HG03103 (cell line): ENCODE measurements around the gene AGO3.
"Not testable (repeated sequence)": the region's sequence is repeated elsewhere in the genome, so short reads cannot be mapped to it uniquely, and the experiment has no call there.

ENCODE experiments used
- ATAC-seq: cut with Tn5 transposase; IDR thresholded peaks from one replicate; pipeline ENCODE4 v1.9.1; 2021; ENCODE audit warnings: low read depth; ENCODE audit not compliant: unreplicated experiment

Gene AGO3

GRCh38 chr1:35988237-35988636 lies 57.3 kb downstream of the AGO3 start:
- no peak for ATAC-seq

- ATAC-seq, result no peak
Observed at GRCh38 chr1:36006941-36007500, 76.1 kb downstream of the AGO3 start.

- no peak for ATAC-seq
Observed at GRCh38 chr1:36007741-36008140, 76.8 kb downstream of the AGO3 start.

- no peak for ATAC-seq
Observed at GRCh38 chr1:36008546-36009197, 77.8 kb downstream of the AGO3 start.

- ATAC-seq, result no peak
Observed at GRCh38 chr1:36014722-36015220, 83.9 kb downstream of the AGO3 start.

- ATAC-seq, result no peak
Observed at GRCh38 chr1:36016686-36017085, 85.8 kb downstream of the AGO3 start.

GRCh38 chr1:36023098-36023769 lies 92.3 kb downstream of the AGO3 start:
- no peak for ATAC-seq

- not testable (repeated sequence) for ATAC-seq
Observed at GRCh38 chr1:36024024-36024423, 93.1 kb downstream of the AGO3 start.

GRCh38 chr1:36024847-36025246 lies 93.9 kb downstream of the AGO3 start:
- ATAC-seq, result no peak

GRCh38 chr1:36027766-36028165 lies 96.9 kb downstream of the AGO3 start:
- no peak for ATAC-seq

- no peak for ATAC-seq
Observed at GRCh38 chr1:36031441-36031840, 100.5 kb downstream of the AGO3 start.

- ATAC-seq, result no peak
Observed at GRCh38 chr1:36034692-36035091, 103.8 kb downstream of the AGO3 start.

- ATAC-seq, result no peak
Observed at GRCh38 chr1:36035154-36035553, 104.2 kb downstream of the AGO3 start.

GRCh38 chr1:36040238-36040637 lies 109.3 kb downstream of the AGO3 start:
- no peak for ATAC-seq

- ATAC-seq, result no peak
Observed at GRCh38 chr1:36051821-36052220, 120.9 kb downstream of the AGO3 start.

- no peak for ATAC-seq
Observed at GRCh38 chr1:36053978-36054377, 123.1 kb downstream of the AGO3 start.

GRCh38 chr1:36055706-36056105 lies 124.8 kb downstream of the AGO3 start:
- no peak for ATAC-seq

- ATAC-seq, result no peak
Observed at GRCh38 chr1:36062315-36062714, 131.4 kb downstream of the AGO3 start.

GRCh38 chr1:36067871-36068270 lies 137.0 kb downstream of the AGO3 start:
- no peak for ATAC-seq

GRCh38 chr1:36068866-36069265 lies 138.0 kb downstream of the AGO3 start:
- no peak for ATAC-seq

- no peak for ATAC-seq
Observed at GRCh38 chr1:36070349-36070748, 139.4 kb downstream of the AGO3 start.
